ENCODE data around the gene EXT2.

EXT2 gene

GRCh38 chr11:44277196-44278090 is 182.0 kb downstream of the EXT2 start:
- no peak for DNase-seq
- intact Hi-C loops (cut with DNase I) = no loop called here

DNA sequence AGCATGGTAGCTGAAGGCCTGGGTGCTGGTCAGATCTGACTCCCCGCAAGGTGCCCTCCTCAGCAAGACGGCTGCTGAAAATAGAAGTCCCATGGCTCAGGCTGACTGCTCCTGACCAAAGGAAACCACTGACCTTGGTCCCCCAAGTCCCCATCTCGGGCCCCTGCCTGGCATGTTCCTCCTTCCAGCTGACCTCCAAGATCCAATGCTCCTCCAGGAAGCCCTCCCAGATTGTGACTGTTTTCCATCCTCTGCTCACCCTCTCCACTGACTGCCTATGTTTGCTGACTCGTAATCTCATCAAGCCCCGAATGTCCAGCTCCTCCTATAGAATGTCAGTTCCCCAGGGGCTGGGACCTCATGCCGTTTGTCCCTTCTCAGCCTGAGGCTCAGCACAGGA is 184.0 kb downstream of the EXT2 start:
- intact Hi-C loops (cut with DNase I) = no loop called here
- DNase-seq = peak in 1 of 10 donors; percentile 75

DNA sequence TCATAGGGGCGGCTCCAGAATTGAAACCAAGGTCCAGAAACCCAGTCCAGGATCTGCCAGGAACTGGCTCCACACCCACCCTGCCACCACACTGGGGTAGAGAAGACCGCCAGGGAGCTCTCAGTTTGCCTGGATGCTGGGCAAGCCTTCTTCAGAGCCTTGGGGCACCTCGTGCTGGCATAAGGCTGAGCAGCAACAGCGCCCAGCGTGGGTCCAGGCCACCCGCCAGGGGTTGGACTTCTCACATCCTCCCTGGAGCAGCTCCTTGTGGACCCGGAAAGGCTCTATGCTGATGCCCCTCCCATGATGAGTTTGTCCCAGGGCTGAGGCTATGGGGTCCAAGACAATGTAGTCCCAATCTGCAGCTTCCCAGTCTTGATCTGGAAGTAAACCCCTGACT is 184.8 kb downstream of the EXT2 start:
- intact Hi-C loops (cut with DNase I) = loop anchor here (10.0 kb wide), 1 partner anchor 145 kb away; no protein-coding TSS in a partner anchor
- DNase-seq = no peak

DNA sequence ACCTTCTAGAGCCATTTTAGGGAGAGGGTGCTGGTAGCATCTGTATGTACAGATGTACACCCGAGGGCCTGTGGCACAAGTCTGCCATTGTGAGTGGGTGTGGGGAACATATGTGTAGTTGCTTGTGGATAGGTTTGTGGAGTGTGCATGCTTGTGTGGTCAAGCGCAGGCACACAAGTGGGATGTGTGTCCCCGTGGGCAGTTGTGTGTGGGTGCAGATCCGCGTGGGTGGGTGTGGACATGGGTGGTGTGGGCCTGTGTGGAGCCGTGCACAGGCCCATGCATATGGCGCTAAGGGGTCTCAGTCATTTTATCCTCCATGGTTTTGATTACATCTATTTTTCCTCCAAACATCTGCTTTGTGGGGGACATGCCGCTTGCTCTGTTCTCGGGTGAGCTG is 185.7 kb downstream of the EXT2 start:
- no peak for DNase-seq
- intact Hi-C loops (cut with DNase I) = loop anchor here (10.0 kb wide), 1 partner anchor 146 kb away; no protein-coding TSS in a partner anchor

DNA sequence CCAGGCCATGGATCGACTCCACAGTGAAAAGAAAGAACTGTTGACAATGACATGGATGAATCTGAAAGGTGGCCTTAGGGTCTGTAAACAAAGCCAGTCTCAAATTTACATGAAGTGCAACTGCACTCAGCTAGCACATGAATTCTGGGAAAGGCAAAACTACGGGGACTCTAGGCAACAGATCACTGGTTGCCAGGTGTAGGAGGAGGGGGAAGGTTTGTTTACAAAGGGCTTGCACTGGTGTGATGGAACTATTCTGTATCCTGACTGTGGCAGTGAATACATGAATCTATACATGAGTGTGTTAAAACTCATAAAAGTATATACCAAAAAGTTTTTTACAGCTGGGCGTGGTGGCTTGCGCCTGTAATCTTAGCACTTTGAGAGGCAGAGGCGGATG is 187.1 kb downstream of the EXT2 start:
- no peak for DNase-seq
- intact Hi-C loops (cut with DNase I) = loop anchor here (10.0 kb wide), 1 partner anchor 148 kb away; no protein-coding TSS in a partner anchor

- DNase-seq = no peak
These were observed 190.3 kb downstream of the EXT2 start for GRCh38 chr11:44285756-44286155.

DNA sequence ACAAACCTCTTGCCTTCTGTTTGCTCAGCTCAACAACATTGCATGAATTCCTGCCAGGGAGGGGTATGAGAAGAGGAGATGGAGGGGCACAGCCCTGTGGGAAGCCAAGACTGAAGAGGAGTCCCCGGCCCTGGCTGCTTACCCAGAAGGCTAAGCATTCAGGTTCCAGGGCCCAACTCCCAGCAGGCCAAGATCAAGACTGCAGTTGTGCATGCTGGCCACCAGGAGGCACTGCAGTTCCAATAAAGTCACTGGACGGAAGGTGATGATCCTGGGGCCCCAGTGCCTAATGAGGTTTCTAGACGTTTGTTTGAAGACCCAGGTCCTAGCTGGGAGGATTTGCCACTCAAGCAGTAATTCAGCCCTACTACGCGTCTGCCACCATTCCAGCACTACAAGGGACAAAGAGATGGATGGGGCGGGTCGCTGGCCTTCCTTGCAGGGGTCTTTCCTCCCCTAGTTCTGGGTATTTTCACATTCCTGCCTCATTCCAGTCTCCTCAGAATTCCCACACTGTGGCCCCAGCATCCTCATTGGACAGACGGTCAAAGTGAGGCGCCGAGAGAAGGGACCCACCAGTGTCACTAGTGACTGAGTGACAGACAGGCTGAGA is 190.9 kb downstream of the EXT2 start:
- peak in 4 of 10 donors; percentile 17 to 58 (median 28) for DNase-seq
- intact Hi-C loops (cut with DNase I) = loop anchor here (1.0 to 10.0 kb wide), 2 partner anchors 152 to 252 kb away; no protein-coding TSS in a partner anchor

More at GRCh38 chr11:44285756-44286155, 190.3 kb downstream of the EXT2 start:
- intact Hi-C loops (cut with DNase I) = loop anchor here (1.0 to 10.0 kb wide), 2 partner anchors 151 to 253 kb away; no protein-coding TSS in a partner anchor

DNA sequence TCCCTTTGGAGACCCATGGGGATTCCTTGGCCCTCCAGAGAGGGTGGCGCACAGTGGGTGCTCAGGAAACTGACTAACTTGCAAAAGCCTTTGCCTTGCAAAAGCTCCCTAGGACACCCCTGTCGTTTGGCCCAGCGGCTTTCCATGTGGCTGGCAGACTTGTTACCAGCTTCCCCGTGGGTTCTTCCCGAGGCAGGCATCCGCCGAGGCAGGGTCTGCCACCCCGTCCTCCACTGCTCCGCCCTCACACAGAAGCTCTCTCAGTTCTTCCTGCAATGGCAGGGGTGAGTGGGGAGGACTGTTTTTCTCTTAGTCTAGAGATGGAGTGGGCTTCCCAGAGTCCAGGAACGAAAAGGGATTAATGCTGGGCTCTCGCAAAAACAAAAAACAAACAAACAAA is 191.4 kb downstream of the EXT2 start:
- intact Hi-C loops (cut with DNase I) = loop anchor here (1.0 to 10.0 kb wide), 2 partner anchors 152 to 251 kb away; no protein-coding TSS in a partner anchor
- DNase-seq = no peak

- no peak for DNase-seq
- intact Hi-C loops (cut with DNase I) = loop anchor here (10.0 kb wide), 1 partner anchor 153 kb away; no protein-coding TSS in a partner anchor
These were observed 192.7 kb downstream of the EXT2 start for GRCh38 chr11:44288133-44288526.

DNA sequence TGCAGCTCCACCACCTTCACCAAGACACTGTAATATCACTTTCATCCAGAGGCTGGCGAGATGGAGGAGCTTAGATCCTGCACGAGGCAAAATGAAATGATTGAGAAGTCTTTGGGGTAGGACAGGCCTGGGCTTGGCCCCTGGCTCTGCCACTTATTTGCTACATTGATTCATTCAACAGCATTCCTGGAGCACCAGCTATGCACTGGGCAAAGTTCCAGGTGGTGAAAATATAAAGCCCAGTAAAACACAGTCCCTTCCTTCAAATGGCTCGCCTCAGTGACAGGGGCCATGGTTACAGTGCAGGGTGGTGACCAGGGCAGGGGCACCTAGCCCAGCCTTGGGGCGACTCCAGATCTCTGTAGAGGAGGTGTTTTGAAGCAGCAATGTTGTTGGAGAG is 194.7 kb downstream of the EXT2 start:
- intact Hi-C loops (cut with DNase I) = no loop called here
- DNase-seq = no peak
